NCI-H345 (cell line): Measurements from ENCODE around the gene NFIL3.

ENCODE experiments used
- DNase-seq: peaks from one replicate; lab custom pipeline; 2025; lab: John Stamatoyannopoulos, UW

NFIL3 gene

GRCh38 chr9:91421971-91422757, 1.5 kb downstream of the NFIL3 start:
- no peak for DNase-seq

DNA sequence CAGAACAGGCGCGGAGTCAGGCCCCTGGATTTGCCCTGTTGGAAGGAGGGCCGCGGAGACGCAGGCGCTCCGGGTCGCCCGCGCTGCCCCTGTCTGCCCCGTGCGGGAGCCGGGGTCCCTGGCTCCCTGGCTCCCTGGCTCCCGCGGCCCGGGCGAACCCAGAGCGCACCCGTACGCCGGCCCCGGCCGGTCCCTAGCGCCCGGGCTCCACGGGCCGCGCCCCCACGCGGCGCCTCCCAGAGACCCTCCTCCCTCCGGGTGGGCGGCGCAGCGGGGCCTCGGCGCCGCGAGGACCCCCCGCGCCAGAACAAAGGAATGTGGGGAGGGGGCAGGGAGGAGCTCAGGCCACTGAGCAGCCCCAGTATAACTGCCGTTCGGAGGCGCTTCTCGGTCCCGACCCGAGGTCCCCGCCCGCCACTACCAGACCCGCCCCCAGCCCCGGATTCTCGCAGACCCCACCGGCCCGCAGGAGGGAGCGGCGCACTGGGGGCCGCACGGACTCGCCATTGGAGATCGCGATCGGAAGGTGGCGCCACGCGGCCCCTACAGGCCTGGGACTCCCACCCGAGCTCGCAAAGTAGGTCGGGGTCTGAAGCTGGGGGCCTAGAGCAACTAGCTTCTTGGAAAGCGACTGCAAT, 2.4 kb downstream of the NFIL3 start:
- DNase-seq = no peak

DNA sequence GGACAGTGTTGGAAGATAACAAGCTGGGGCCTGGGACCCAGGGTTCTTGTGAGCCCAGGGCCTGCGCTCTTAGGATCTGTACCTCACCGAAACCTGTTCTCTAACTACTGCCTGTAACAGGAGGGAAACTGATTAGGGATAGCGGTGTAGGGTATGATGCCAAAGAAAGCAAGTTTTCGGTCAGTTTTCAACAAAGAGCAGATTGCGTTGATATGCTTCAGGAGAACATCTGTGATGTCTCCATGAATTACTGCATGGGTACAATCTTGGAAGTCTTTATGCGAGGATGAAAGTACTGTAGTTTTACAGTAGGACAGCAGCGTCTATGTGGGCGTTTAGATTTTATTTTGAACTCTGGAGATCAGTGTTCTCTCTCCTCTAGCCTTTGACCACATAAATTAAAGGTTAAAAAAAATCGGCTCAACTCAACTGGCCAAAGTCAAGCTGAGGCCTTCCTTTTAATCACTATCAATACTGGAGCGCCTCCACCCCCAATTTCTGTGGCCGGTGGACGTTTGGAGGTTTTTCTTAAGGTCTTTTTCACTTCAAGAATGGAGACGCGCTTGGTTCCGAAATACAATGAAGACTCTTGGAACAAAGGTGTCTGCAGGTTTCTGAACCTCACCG, 3.0 kb downstream of the NFIL3 start:
- no peak for DNase-seq

DNA sequence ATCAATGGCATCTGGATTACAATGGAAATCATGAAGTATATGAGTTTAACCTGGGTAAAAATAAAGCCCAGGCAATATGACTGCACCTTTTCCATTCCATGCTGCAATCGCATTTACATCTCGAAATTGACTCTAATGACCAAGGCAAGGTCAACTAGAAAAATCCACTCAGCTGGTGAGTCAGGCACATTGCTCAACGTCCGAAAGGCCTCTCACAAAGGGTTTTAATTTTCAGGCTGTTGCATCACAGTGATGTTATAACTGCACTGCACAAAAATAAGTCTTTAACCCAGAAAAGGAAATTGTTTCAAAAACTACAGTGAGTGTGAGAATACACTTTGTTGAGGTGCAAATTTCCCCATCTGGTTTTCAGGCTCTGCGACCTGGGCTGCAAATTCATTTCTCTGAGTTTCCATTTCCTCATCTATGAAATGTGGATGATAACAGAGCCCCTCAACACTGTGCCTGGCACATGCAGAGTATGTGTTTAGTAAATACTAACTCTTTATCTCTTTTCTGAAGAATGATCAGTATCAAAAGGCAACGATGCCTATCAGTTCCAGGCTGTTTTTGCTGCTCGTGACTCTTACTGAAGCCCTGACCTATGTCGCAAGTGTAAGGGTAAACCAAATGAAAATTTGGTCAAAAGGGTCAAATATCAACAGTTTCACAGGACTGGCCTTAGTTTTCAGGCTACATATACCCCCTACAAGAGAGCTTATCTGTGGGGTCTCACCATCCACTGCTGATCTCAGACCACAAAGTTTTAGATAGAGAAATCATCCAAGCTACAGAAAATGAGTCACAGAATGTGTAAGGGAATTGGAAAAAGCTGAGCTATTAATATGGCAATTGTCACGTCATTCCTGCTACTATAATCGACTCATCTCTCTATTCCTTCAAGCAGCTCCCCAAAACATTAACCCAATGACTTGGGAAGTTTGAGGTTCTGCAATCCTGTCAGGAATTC, 4.1 kb downstream of the NFIL3 start:
- no peak for DNase-seq

GRCh38 chr9:91418215-91418610, 5.4 kb downstream of the NFIL3 start:
- DNase-seq = no peak

- DNase-seq = no peak
Observed at GRCh38 chr9:91417602-91418214, 5.9 kb downstream of the NFIL3 start.

- no peak for DNase-seq
Observed at GRCh38 chr9:91416096-91416712, 7.4 kb downstream of the NFIL3 start.

DNA sequence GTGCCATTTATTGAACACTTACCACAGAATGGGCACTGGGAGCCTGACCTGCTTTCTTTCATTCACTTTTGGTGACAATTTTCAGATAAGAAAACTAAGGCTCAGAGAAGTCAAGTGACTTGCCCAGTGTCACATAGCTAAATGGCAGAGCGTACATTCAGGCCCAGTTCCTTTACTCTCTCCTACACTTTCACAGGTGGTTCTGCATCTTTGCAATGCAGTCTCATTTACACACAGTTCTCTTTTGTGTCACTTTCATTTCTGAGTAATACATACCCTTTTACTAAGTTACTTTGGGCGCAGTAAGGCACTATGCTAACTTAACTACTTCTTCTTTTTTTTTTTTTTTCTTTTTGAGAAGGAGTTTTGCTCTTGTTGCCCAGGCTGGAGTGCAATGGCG, 8.3 kb downstream of the NFIL3 start:
- no peak for DNase-seq

DNA sequence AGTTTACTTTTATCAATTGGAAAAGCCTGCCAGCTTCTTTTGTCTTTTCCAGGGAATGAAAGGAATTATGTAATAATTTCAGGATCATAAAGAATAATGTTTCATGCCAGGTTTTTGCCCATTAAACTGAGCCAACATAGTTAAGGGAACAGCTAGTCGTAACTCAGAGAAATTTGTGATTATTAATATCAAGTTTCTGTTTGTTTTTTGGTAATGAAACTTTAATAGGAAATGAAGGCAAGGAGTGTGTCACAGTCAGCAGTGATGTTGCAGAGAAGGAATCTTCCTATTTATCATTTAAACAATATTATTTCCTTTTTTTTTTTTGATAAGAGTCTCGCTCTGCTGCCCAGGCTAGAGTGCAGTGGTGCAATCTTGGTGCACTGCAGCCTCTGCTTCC, 10.7 kb downstream of the NFIL3 start:
- DNase-seq = no peak

DNA sequence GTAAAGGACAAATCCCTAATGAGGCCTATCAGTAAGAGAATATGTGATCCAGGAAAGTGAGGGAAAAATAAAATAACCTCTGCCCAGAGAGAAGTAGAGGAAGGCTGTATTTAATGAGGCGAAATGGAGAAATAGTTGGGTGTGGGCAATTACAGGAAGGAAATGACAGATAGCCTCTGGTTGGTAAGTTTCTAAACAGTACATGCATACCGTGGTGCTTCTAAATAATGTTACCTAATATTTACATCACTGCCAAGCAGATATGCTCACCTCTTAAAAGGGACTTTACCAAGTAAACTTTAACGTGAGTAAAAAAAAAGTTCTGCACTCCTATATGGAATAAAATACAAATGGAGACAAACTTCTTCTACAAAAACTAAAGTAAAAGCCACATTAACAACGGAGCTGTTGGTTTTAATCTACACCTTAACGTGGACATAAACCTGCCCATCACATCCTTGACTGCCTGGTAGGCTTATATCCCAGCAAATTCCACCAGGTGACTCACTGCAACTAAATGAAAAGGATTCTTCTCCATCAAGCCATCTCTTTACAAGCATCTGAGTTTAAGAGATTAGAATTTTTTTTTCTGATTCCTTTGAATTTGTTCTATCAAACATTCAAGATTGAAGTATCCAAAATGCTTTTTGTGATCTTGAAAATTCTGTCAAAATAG, 12.4 kb downstream of the NFIL3 start:
- no peak for DNase-seq

DNA sequence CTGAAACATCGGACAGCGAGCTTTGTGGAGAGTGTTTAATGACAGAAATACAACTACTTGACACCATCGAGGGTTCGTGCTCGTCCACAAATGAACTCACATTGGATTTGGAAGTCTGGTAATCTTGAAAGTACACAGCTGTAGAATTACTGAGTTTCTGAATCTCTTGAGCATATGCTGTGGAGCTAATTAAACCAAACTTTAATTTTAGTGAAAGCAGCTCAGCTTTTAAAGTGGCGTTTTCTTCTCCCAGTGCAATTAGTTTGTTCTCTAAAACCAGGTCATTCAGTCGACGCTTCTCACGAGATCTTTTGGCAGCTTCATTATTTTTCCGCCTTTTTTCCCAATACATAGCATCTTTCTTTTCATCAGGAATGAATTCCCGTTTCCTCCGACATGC, 13.5 kb downstream of the NFIL3 start:
- no peak for DNase-seq

DNA sequence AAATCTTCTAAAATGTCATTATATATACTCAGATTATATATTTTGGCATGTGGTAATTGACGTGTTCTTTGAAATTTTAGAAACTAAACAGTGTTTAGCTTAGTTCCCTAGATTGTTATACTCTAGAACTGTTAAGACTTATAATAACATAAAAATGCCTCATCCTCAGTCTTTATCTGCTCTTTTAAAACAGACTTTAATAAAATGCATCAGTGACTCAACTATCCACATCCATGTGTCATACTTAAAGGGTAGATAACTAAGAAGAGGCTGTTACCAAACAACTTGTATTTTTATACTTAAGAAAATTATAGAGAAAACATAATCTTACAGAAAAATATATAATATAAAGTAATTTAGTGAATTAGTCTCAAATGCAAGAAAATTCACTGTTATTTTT, 15.2 kb downstream of the NFIL3 start:
- no peak for DNase-seq

DNA sequence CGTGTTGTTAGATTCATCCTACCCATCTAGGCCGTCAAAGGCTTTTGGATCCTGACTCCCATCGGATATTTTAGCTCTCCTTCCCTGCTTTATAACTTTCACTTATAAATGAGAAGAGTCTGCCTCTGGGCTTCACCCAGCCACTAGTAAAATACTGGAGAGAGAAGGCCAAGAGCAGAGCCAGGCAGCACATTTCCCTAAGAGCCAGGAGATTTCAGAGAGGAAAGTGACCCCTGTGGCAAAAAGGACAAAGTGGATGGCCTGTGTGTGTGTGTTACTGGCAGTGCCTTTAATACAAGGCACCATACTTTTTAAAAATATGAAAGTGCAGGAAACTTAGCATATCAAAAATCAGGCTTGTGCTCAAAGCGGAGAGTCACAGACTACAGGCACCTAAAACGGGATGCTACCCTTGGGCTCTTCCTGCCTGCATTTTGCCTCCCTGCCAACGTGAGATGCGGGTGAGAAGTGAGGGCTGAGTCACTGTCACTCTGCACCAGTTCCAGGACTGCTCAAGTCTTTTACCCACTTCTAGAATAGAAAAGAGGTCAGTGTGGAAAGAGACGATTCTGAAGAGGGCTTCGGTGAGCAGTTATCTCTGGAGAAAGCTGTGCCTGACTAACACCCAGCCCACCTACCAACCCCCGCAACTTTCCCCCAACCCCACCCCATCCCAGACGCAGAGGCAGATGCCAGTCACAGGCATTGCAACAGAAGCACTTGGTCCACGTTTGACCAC, 15.9 kb downstream of the NFIL3 start:
- DNase-seq = no peak

DNA sequence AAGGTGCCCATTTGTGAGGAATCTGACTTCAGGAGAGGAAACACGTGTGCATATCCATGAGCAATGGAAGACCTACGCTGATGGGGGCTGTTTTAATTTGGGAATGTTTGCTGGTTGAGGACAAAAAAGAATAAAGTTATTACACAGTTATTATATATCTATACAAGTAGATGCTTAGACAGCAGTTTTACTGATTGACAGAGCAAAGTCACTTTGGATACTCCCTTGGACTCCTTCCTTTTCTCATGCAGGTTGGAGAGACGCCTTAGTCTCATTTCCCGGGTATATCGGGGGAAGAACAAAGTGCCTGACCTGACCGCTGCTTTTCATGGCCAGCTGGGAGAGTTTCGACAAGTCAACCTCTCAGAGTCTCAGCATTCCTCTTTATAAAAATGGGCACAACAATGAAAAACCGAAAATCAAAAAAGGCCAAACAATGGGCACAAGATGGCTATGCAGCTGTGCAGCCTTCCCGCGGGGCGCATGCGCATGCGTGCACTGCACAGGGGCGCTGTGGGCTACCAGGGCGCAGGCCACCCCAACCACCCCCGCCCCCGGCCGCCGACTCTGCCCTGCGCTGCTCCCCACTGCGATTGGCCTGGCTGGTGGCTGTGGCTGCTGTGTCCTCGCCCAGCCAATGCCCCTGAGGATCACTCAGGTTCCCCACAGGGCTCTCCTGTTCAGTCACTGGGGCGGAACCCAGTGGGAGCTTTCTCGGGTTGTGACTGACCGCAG, 18.1 kb downstream of the NFIL3 start:
- no peak for DNase-seq

DNA sequence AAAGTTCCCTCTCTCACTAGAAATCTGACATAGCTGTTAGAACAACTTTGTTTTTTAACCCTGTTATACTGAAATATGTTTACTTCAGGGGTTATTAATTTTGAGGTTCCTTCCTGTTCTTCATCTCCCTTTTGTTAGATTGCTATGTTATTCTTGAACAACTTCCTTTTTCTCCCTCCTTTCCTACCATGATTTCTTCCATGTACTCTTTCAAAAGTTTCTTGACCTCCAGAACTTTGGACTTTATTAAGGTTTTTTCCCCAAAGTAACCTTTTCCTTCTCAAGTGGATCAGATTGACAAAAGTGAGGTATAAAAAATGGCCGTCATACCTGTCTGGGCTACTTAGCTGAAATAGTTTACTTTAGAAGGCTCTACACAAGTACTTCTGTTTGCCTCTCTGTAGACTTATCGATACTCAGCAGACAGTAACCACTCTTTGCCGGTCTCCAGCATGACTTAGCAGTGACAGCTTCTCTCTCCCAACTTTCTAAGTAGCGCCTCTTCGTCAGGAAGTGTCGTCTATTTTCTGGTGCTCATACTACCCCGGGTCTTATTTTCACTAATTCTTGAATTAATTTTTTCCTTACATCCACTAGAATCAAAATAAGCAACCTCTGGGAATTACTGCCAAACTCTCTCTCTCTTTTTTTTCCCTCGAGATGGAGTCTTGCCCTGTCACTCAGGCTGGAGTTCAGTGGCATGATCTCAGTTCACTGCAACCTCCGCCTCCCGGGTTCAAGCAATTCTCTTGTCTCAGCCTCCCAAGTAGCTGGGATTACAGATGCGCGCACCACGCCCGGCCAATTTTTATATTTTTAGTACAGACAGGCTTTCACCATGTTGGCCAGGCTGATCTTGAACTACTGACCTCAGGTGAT, 19.7 kb downstream of the NFIL3 start:
- no peak for DNase-seq

DNA sequence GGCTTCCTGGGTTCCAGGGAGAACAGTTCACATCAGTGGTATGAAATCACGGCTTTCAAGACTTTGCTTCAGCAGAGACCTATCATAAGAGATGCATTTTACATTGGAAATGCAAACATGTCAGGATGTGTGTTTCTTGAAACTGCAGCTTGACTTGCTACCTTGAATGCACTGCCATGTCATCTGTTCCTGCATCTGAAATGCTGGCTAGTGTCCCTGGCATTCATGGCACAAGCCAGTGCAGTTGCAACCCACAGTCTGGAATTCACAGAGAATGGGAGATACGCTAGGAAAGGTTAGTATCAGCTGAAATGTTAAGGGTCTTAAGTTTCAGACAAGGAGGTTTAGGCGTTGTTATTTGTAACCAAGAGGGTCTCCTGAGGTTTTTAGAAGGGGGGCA, 24.7 kb downstream of the NFIL3 start:
- DNase-seq = no peak

GRCh38 chr9:91395553-91396471, 27.8 kb downstream of the NFIL3 start:
- no peak for DNase-seq
